SK-N-MC (cell line): Measurements from ENCODE around the gene FAS.

Experiments used
- EZH2 ChIP-seq: fragments of 200-600 bp; sonication (generic); IDR thresholded peaks from one replicate; pipeline ENCODE4 v1.6.1; 2017; ENCODE audit warnings: antibody characterized with exemption
- POLR2AphosphoS5 ChIP-seq: IDR thresholded peaks from 2 replicates; pipeline ENCODE4 v1.6.1; 2012; ENCODE audit warnings: mild to moderate bottlenecking, low read depth, low read length, borderline replicate concordance

- TF ChIP-seq POLR2AphosphoS5, result no peak
- TF ChIP-seq EZH2, result no peak
Observed at GRCh38 chr10:88975377-88975720, 15.2 kb upstream of the FAS start.
